Upper lobe of right lung (tissue), 1 donor: ENCODE measurements around the gene PPP2R3B. TPM values are rescaled to one million over a fixed set of nuclear protein-coding genes. Genes with fewer than 3 reads are reported as not detected.
"Not testable (repeated sequence)": the region's sequence is repeated elsewhere in the genome, so short reads cannot be mapped to it uniquely, and the experiment has no call there.

ENCODE experiments used
- ATAC-seq: fragments of 200-7000 bp; cut with Tn5 transposase; one replicate; pipeline ENCODE4 v1.9.1; 2020; ENCODE audit warnings: mild to moderate bottlenecking, moderate library complexity
- DNase-seq: peaks from one replicate; pipeline ENCODE4 v3.0.0-alpha.2; 2020
- H3K27ac ChIP-seq: fragments of 200-600 bp; one replicate; pipeline ENCODE4 v1.8.0; 2022
- H3K27me3 ChIP-seq: fragments of 200-600 bp; one replicate; pipeline ENCODE4 v1.8.0; 2022; ENCODE audit warnings: mild to moderate bottlenecking
- H3K36me3 ChIP-seq: fragments of 200-600 bp; one replicate; pipeline ENCODE4 v1.8.0; 2022
- H3K4me1 ChIP-seq: fragments of 200-600 bp; one replicate; pipeline ENCODE4 v1.8.0; 2022
- H3K4me3 ChIP-seq: fragments of 200-600 bp; one replicate; pipeline ENCODE4 v1.8.0; 2022; ENCODE audit warnings: mild to moderate bottlenecking
- H3K9me3 ChIP-seq: fragments of 200-600 bp; one replicate; pipeline ENCODE4 v1.8.0; 2022
- intact Hi-C: fragments of 100-400 bp; cut with DNase I; formaldehyde crosslinking; loops from one replicate; pipeline ENCODE4 v1.11.0; 2022
- long read RNA-seq: library from polyadenylated mRNA; unstranded; transcript quantifications from one replicate; pipeline ENCODE4 v2.0.0, GENCODE V29; 2021
- total RNA-seq: library from RNA; stranded (reverse); fragmentation: NEBNext Ultra II Directional; extraction: Animal tissue kit (Norgen Biotek cat#: 25700); gene quantifications from one replicate; pipeline ENCODE4 v1.2.1, GENCODE V29; 2021
- TF ChIP-seq, protein P1 (sequence below): fragments of 200-600 bp; IDR thresholded peaks from one replicate; pipeline ENCODE4 v1.8.0; 2022; ENCODE audit warnings: antibody characterized with exemption
- donor health status: DM: no; HTN: yes; CAD: no; lungs with severe emphysema.

The PPP2R3B gene, protein sequence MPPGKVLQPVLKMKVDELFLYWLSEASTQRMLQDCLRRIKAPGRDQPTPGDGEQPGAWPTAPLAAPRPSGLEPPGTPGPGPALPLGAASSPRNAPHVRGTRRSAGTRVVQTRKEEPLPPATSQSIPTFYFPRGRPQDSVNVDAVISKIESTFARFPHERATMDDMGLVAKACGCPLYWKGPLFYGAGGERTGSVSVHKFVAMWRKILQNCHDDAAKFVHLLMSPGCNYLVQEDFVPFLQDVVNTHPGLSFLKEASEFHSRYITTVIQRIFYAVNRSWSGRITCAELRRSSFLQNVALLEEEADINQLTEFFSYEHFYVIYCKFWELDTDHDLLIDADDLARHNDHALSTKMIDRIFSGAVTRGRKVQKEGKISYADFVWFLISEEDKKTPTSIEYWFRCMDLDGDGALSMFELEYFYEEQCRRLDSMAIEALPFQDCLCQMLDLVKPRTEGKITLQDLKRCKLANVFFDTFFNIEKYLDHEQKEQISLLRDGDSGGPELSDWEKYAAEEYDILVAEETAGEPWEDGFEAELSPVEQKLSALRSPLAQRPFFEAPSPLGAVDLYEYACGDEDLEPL
- total RNA-seq: 12.8 TPM
- long read RNA-seq, transcript PPP2R3B-202 (13 exons, 2,151 nt): major isoform, 8 of 28 reads
- long read RNA-seq, partial matches to known transcripts: 0 of 28 reads
- long read RNA-seq, other reads (novel, unspliced or antisense): 20 of 28 reads

DNA sequence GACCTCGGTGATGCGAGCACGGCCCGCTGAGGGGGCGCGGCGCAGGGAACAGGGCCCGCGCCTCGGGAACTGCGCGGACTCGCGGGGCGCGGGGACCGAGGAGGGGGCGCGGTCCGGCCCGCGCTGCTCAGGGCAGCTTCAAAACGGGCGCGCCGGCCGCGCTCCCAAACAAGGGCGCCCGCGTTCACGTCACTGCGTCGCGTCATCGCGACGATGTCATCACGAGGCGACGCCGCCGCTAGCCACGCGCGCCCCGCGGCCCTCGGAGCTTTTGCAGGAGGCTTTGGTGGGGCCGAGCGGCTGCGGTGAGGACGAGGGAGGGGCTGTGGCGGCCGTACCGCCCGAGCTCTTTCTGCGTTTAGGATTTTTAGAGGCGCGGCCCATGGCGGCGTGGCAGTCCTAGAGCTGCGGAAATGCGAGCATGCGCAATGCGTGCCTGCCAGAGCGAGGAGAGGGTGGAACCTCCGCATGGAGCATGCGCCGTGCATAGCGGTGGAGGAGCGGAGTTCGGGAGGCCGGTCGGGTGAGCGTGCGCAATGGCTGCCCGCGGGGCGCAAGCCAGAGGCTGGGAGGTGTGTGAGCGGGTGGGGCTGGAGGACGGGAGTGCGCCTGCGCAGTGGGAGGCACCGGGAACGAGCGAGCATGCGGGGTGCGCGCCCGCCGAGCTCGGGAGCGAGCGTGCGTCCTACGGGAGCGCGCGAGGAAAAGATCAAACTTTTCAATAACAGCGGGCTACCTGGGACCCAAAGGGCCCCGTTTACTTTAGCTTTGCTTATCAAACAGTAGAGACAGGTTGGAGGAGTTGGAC lies at the start of gene PPP2R3B:
Gene PPP2R3B, minus strand, starts transcription at position 140 of the 808 bp plus-strand sequence. CDS start 216 bp downstream, outside the sequence.
- H3K4me3 ChIP-seq: peak within 1 kb of the TSS; percentile 86
- peak within 1 kb of the TSS; percentile 100 for H3K27ac ChIP-seq
- H3K36me3 ChIP-seq: no peaks in the 10 kb centered on the region
- H3K9me3 ChIP-seq: no peaks in the 10 kb centered on the region
- ATAC-seq: peak; percentile 100
- H3K27me3 ChIP-seq: no peaks in the 10 kb centered on the region
- no peaks in the 10 kb centered on the region for H3K4me1 ChIP-seq
- TF ChIP-seq, protein P1, sequence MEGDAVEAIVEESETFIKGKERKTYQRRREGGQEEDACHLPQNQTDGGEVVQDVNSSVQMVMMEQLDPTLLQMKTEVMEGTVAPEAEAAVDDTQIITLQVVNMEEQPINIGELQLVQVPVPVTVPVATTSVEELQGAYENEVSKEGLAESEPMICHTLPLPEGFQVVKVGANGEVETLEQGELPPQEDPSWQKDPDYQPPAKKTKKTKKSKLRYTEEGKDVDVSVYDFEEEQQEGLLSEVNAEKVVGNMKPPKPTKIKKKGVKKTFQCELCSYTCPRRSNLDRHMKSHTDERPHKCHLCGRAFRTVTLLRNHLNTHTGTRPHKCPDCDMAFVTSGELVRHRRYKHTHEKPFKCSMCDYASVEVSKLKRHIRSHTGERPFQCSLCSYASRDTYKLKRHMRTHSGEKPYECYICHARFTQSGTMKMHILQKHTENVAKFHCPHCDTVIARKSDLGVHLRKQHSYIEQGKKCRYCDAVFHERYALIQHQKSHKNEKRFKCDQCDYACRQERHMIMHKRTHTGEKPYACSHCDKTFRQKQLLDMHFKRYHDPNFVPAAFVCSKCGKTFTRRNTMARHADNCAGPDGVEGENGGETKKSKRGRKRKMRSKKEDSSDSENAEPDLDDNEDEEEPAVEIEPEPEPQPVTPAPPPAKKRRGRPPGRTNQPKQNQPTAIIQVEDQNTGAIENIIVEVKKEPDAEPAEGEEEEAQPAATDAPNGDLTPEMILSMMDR: no peak
- intact Hi-C loops: no loop called here
- DNase-seq: peak; percentile 100

DNA sequence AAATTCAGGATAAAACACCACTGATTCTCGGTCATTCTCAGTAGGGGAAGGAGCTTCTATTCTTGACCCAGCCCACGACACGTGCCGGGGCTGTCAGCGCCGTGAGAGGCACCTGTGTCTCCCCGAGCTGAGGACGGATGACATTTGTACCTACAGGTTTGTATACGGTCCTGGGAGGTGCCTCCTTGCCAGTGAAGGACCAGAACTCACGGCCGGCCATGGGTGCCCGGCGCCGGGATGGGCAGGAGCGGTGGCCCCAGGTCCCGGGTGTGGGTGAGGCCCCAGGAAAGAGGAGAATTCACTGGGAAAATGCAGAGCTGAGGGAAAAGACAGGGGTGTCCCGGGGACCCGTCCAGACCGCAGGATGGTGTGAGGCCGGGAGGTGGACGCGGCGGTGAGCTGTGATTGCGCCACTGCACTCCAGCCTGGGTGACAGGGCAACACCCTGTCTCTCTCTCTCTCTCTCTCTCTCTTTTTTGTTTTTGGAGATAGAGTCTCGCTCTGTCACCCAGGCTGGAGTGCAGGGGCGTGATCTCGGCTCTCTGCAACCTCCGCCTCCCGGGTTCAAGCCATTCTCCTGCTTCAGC lies 48.9 kb upstream of the PPP2R3B start:
- H3K36me3 ChIP-seq: no peaks in the 10 kb centered on the region
- H3K27me3 ChIP-seq: peaks cover 12% of the 10 kb centered on the region
- no peak overlapping the region for H3K4me3 ChIP-seq
- no peak overlapping the region for H3K27ac ChIP-seq
- DNase-seq (peak; percentile 54), ATAC-seq (no peak)
- no peaks in the 10 kb centered on the region for H3K9me3 ChIP-seq
- TF ChIP-seq, protein P1: no peak
- intact Hi-C loops: no loop called here
- H3K4me1 ChIP-seq: no peaks in the 10 kb centered on the region

DNA sequence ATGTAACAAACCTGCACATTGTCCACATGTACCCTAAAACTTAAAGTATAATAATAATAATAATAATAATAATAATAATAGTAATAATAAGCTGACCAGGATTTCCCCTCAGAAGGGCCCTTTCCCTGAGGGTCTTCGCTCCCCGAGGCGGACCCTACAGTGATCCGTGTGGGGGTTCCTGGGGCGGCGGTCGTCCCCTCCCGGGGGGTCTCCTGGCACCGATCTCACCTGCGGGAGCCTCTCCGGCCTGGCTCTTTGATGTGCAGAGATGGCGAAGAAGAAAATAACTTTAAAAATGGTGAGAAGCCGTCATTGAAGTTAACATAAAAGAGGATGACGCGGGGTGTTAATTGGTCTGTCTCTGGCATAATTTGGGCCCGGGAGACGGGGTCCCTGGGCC lies 48.2 kb upstream of the PPP2R3B start:
- no peaks in the 10 kb centered on the region for H3K4me1 ChIP-seq
- no peaks in the 10 kb centered on the region for H3K36me3 ChIP-seq
- ATAC-seq (no peak), DNase-seq (peak; percentile 23)
- H3K9me3 ChIP-seq: no peaks in the 10 kb centered on the region
- no peak overlapping the region for H3K4me3 ChIP-seq
- peaks cover 12% of the 10 kb centered on the region for H3K27me3 ChIP-seq
- intact Hi-C loops: no loop called here
- TF ChIP-seq, protein P1: no peak
- H3K27ac ChIP-seq: no peak overlapping the region

DNA sequence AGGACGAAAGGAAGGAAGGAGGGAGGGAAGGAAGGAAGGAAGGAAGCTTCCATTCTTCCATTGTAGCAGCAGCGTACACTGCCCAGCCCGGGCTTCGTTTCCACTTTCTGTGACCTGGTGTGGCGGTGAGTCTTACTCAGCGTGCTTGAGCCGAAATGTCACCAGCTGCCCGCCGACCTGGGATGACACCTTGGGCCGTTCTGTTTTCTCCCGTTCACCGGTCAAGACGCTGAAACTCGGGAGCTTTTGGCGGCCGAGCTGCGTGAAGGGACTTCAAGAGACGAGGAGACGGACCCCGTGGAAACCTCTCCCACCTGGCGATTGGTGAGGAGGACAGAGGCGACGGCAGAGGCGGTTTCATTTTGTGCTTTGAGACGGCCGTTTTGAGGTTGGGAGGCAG lies 47.1 kb upstream of the PPP2R3B start:
- TF ChIP-seq, protein P1: no peak
- Histone ChIP-seq H3K27ac (no peak overlapping the region), H3K9me3 (no peaks in the 10 kb centered on the region), H3K27me3 (peaks cover 12% of the 10 kb centered on the region), H3K4me3 (no peak overlapping the region), H3K4me1 (no peaks in the 10 kb centered on the region), H3K36me3 (no peaks in the 10 kb centered on the region)
- intact Hi-C loops: no loop called here
- DNase-seq (peak; percentile 48), ATAC-seq (no peak)

DNA sequence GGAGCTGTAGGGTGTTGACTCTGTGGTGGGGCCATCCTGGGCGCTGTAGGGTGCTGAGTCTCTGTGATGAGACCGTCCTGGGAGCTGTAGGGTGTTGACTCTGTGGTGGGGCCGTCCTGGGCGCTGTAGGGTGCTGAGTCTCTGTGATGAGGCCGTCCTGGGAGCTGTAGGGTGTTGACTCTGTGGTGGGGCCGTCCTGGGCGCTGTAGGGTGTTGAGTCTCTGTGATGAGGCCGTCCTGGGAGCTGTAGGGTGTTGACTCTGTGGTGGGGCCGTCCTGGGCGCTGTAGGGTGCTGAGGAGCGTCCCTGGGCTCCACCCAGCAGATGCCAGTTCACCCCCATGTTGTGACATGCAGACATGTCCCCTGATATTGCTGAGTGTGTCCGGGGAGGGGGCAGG lies 46.0 kb upstream of the PPP2R3B start:
- H3K4me3 ChIP-seq, H3K4me1 ChIP-seq, H3K36me3 ChIP-seq, ATAC-seq, H3K27ac ChIP-seq, intact Hi-C loops, H3K9me3 ChIP-seq: not testable (repeated sequence)
- peak; percentile 52 for DNase-seq
- peaks cover 12% of the 10 kb centered on the region for H3K27me3 ChIP-seq
